T-helper 2 cell treated with Interferon-gamma antibody and Interleukin-4, amounts not matched to agents 5 μg/mL and 100 μg/mL, for 36 hours (primary cell): ENCODE measurements around the gene HMGB1.
"Not testable (repeated sequence)": the region's sequence is repeated elsewhere in the genome, so short reads cannot be mapped to it uniquely, and the experiment has no call there.

Experiments
- DNase-seq: peaks from one replicate; pipeline ENCODE4 v3.0.0; 2021; ENCODE audit warnings: low spot score
- H3K27ac Mint-ChIP-seq: one replicate; pipeline ENCODE4 v1.8.0; 2021; ENCODE audit warnings: mild to moderate bottlenecking, mixed read lengths
- H3K27me3 Mint-ChIP-seq: one replicate; pipeline ENCODE4 v1.8.0; 2021; ENCODE audit warnings: low read depth, mixed read lengths
- H3K36me3 Mint-ChIP-seq: one replicate; pipeline ENCODE4 v1.8.0; 2021; ENCODE audit warnings: low read depth, mixed read lengths
- H3K4me1 Mint-ChIP-seq: one replicate; pipeline ENCODE4 v1.8.0; 2021; ENCODE audit warnings: low read depth, mixed read lengths
- H3K4me3 Mint-ChIP-seq: one replicate; pipeline ENCODE4 v1.8.0; 2022; ENCODE audit warnings: mild to moderate bottlenecking, moderate library complexity, mixed read lengths
- H3K9me3 Mint-ChIP-seq: one replicate; pipeline ENCODE4 v1.8.0; 2021; ENCODE audit warnings: mixed read lengths

The HMGB1 gene

DNA sequence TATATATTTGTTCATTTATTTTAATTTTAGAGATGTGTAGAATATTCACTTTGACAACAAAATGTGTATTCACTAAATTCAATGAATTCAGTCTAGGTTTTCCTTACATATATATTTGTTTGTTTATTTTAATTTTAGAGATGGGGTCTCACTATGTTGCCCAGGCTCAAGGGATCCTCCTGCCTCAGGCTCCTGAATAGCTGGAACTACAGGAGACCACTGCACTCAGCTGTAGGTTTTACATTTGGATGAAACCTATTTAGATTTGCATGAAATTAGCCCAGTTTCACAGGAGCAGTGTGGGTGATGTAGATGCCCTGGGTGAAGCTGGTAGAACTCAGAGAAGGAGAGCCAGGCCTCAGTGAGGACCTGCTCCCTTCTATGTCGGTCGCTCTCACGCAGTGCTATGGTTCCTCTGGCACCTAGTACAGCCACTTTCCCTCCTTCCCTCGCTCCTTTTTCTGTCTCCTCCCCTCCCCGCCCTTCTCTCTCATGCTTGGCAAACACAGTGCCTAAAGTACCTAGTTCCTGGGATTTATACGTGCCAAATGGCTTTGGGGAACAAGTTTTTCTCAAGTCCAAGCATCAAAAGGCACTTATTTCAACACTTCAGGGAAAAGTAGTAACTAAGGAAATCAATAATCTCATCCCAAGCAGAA lies 14.7 kb upstream of the HMGB1 start:
- Mint-ChIP-seq H3K4me3 (no peak overlapping the region), H3K9me3 (no peaks in the 10 kb centered on the region), H3K36me3 (no peaks in the 10 kb centered on the region), H3K27me3 (peaks cover 36% of the 10 kb centered on the region), H3K27ac (no peak overlapping the region), H3K4me1 (no peaks in the 10 kb centered on the region)
- no peak for DNase-seq

DNA sequence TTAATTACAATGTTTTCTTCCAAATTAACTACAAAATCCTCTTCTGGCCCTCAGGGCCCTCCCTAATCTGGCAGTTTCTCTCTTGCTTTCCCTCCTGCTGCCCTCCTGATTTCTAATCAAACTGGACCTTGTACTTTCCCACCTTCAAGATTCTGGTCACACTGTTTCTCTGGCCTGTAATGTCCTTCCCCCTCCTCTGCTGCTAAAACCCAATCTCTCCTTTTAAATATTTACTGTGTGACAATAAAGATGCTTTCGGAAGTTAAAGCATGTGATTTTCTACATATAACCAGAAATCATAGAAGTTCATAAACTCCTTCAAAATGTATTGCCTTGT lies 14.1 kb upstream of the HMGB1 start:
- Mint-ChIP-seq H3K27me3 (peaks cover 32% of the 10 kb centered on the region), H3K4me3 (no peak overlapping the region), H3K27ac (no peak overlapping the region), H3K4me1 (no peaks in the 10 kb centered on the region), H3K9me3 (no peaks in the 10 kb centered on the region), H3K36me3 (no peaks in the 10 kb centered on the region)
- DNase-seq = no peak

DNA sequence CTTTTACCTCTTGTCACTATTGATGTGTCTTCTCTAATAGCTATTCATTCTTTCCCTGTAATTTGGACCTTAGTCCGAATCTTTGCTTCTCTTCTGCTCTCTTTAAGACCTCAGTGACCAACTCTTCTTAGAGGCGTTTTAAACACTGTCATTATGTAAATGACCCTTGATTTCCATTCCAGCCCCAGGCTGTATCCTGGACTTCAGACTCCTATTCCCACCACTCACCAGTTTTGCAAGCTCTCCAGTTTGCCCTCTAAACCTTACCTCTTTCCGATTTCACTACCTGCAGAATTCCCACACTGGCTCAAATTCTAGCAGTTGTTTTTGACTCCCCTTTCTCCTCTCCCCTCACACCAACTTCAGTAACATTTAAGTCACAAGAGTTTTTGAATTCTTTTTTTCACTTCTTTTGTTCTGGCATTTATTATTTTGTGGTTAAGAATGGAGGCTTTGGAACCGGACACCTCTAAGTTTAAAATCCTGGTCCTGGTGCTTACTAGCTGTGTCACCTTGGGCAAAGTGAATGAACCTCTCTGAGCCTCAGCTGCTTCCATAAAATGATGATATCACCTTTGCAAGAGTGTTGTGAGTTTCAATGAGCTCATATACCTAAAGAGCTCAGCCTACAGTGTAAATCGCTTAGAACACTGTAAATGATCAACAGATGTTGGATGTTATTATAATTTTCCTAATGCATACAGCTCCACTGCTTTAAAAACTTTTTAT lies 13.6 kb upstream of the HMGB1 start:
- no peak overlapping the region for H3K27ac Mint-ChIP-seq
- peaks cover 27% of the 10 kb centered on the region for H3K27me3 Mint-ChIP-seq
- no peaks in the 10 kb centered on the region for H3K36me3 Mint-ChIP-seq
- no peak overlapping the region for H3K4me3 Mint-ChIP-seq
- no peaks in the 10 kb centered on the region for H3K9me3 Mint-ChIP-seq
- no peak for DNase-seq
- H3K4me1 Mint-ChIP-seq = no peaks in the 10 kb centered on the region

DNA sequence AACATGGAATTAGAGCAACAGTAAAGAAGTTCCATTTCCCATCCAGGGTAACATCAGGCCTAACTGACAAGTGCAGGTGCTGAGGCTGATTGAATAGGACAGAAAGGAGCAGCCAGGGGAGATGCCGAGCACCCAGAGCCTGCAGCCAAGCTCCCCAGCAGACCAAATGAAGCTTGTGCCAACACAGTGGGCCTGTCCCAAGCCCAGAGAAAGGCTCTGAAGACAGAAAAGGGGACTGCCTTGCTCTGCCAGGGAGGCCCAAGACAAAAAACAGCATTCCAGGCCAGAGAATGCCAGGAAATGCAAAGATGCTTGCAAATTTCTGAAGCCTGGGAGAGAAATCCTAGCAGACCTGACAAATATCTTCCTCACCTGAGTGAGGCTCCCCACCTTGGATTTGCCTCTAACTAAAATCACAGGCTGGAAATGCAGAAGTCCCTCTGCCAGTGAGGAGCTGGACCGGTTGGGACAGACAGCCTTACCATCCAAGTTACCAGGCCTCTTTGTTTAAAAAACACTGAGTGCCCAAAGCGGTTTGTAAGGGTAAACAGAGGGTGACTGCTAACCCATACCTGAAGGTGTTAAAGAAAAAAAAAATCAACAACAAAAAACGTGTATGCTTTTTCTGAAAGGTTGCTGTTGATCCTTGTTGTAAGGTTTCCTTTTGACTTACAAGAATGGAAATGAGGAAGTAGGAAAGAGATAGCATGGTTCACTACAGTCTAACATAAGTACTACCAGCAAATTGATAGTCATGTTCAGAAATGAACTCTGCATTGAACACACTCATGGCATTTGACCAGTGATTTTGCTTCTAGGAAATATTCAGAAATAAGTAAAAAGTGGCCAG lies 11.8 kb upstream of the HMGB1 start:
- no peak overlapping the region for H3K4me3 Mint-ChIP-seq
- no peaks in the 10 kb centered on the region for H3K9me3 Mint-ChIP-seq
- DNase-seq = no peak
- no peaks in the 10 kb centered on the region for H3K4me1 Mint-ChIP-seq
- no peaks in the 10 kb centered on the region for H3K36me3 Mint-ChIP-seq
- H3K27ac Mint-ChIP-seq = no peak overlapping the region
- peaks cover 17% of the 10 kb centered on the region for H3K27me3 Mint-ChIP-seq

DNA sequence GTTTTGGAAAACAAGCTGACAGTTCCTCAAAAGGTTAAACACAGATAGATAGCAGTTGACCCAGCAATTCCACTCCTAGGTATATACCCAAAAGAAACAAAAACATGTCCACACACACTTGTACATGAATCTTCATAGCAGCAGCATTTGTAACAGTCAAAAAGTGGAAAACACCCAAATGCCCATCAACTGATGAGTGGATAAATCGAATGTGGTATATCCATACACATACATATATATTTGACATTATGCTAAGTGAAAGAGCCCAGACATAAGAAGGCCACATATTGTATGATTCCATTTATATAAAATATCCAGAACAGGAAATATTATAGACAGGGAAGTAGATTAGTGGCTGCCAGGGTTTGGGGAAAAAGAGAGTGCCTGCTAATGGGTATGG lies 7.9 kb upstream of the HMGB1 start:
- Mint-ChIP-seq H3K9me3 (no peaks in the 10 kb centered on the region), H3K27me3 (no peaks in the 10 kb centered on the region), H3K4me3 (no peak overlapping the region), H3K27ac (no peak overlapping the region), H3K36me3 (no peaks in the 10 kb centered on the region), H3K4me1 (no peaks in the 10 kb centered on the region)
- no peak for DNase-seq

DNA sequence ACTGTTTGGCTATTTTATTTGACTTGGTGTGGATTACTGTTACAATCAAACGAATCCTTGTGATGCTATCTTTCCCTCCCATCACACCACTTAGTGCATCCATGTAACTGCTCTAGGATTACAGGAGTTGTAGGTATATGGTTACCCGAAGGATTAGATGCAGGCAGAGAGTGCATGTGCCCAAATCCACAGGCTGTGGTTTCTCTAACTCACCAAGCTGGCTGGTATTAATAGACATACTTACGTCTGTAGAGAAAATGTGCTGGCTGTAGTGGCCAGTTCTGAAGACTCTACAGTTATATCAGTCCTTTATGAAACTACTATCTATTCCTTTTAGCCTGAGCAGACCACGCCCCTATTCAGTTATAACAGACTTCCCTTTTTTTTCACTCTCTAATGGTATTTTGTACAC lies 1.1 kb upstream of the HMGB1 start:
- Mint-ChIP-seq H3K4me1 (peaks cover 25% of the 10 kb centered on the region), H3K36me3 (peaks cover 25% of the 10 kb centered on the region), H3K27me3 (peaks cover 2% of the 10 kb centered on the region), H3K4me3 (peak overlapping the region; percentile 91), H3K27ac (peak overlapping the region; percentile 99), H3K9me3 (no peaks in the 10 kb centered on the region)
- no peak for DNase-seq

DNA sequence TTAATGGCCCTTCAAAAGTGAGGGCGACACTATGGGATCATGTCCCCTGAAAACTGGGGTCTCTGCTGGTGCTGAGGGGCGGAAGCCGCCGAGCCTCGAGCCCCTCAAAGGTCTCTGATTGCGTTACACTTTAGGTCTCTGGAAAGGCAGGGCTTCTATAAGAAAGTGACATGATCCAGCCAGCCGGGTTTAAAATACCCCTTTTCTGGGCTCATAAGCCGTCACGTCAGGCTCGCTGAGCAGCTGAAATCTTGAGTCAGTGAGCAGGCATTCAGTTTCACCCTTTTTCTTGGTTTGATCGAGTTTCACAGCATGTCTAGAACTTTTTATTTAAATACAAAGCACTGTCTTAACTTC lies 600 bp upstream of the HMGB1 start:
- H3K9me3 Mint-ChIP-seq = no peaks in the 10 kb centered on the region

DNA sequence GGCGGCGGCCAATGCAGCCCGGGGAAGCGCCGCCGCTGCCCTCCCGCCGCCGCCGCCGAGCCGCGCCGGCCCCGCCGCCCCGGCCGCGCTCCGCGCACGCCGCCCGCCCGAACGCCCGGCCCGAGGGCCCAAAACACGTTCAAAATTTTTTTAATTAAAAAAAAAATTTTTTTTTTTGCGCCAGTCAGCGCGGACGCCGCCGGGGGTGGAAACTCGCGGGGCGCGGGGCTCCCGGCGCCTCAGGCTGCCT lies 468 bp downstream of the HMGB1 start:
- peaks cover 31% of the 10 kb centered on the region for H3K4me1 Mint-ChIP-seq
- H3K36me3 Mint-ChIP-seq = peaks cover 31% of the 10 kb centered on the region
- peaks cover 2% of the 10 kb centered on the region for H3K27me3 Mint-ChIP-seq
- no peak for DNase-seq
- H3K4me3 Mint-ChIP-seq = no peak overlapping the region
- no peak overlapping the region for H3K27ac Mint-ChIP-seq
- H3K9me3 Mint-ChIP-seq = no peaks in the 10 kb centered on the region

More for the DNA sequence above, 600 bp upstream of the HMGB1 start:
- Mint-ChIP-seq H3K36me3 (peaks cover 30% of the 10 kb centered on the region), H3K4me3 (peak overlapping the region; percentile 91), H3K4me1 (peaks cover 29% of the 10 kb centered on the region), H3K27me3 (peaks cover 2% of the 10 kb centered on the region), H3K27ac (peak overlapping the region; percentile 99)
- DNase-seq = no peak

DNA sequence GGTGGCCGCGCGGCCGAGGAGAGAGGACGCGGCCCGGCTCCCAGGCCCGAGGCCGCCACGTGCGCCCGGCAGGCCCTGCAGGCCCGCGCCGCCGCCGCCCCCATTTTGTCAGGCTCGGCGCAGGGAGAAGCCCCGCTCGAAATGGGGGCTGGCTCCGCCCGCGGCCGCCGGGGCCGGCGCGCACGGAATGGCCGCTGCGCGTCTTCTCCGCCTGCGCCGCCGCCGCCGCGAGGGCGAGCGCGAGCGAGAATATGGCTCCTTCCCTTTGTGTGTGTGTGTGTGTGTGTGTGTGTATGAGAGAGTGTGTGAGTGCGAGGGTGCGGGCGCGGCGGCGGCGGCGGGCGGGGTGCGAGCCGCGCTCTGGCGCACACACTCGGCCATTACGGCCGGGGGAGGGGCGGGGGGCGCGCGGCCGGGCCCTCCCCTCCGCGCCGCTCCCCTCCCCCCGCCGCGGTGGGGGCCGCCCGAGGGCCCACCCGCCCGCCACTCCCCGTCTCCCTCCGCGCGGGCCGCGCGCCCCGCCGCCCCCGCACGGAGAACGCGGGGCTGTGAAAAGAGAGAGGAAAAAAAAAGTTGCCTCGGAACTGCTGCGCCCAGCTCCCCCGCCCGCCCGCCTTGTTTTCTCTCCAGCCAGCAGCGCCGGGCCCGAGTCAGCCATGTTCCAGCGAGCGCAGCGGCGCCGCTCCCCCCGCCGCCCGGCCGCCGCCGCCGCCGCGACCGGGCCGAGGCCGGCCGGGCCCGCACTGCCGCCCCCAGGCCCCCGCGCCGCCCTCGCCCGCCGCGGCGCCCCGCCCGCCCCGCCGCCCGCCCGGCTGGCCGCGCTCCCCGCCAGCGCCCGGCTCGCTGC lies 1.0 kb downstream of the HMGB1 start:
- H3K36me3 Mint-ChIP-seq = peaks cover 33% of the 10 kb centered on the region
- DNase-seq = peak; percentile 75
- peak overlapping the region; percentile 96 for H3K4me3 Mint-ChIP-seq
- H3K27ac Mint-ChIP-seq = peak overlapping the region; percentile 98
- peaks cover 2% of the 10 kb centered on the region for H3K27me3 Mint-ChIP-seq
- H3K4me1 Mint-ChIP-seq = peaks cover 31% of the 10 kb centered on the region
- no peaks in the 10 kb centered on the region for H3K9me3 Mint-ChIP-seq

DNA sequence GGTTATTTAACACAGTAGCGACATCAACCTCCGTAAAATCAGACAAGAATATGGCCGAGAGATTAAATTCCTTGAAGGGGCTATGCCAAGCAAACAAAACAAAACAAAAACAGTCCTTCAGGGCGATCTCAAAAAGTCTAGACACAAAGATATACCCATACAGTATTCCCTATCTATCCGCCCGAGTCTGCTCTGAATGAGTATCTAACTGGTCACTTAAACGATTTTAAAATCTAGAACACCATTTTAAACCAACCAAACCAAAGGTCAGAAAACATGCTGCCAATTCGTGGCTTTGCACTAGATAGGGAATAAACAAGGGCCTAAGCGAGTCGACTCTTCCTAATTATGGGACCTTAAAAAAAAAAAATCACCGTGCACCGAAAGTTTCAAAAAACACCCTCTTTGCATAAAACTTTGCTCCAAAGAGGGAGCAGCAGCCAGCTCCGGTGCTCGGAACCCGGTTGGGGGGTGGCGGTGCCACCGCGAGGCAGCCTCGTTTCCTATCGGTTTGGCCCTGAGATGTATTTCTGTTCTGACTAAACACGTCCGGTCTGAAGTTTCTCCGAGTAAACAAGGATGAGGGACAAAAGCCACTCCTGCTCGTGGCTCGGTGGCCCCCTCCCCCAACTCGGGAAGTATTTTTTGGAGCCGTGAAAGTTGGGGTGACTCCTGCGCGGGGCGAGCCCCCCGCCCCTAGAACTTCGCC lies 1.8 kb downstream of the HMGB1 start:
- Mint-ChIP-seq H3K9me3 (no peaks in the 10 kb centered on the region), H3K4me3 (peak overlapping the region; percentile 96), H3K36me3 (peaks cover 39% of the 10 kb centered on the region), H3K4me1 (peaks cover 36% of the 10 kb centered on the region), H3K27ac (peak overlapping the region; percentile 98), H3K27me3 (peaks cover 2% of the 10 kb centered on the region)
- DNase-seq = peak; percentile 81

DNA sequence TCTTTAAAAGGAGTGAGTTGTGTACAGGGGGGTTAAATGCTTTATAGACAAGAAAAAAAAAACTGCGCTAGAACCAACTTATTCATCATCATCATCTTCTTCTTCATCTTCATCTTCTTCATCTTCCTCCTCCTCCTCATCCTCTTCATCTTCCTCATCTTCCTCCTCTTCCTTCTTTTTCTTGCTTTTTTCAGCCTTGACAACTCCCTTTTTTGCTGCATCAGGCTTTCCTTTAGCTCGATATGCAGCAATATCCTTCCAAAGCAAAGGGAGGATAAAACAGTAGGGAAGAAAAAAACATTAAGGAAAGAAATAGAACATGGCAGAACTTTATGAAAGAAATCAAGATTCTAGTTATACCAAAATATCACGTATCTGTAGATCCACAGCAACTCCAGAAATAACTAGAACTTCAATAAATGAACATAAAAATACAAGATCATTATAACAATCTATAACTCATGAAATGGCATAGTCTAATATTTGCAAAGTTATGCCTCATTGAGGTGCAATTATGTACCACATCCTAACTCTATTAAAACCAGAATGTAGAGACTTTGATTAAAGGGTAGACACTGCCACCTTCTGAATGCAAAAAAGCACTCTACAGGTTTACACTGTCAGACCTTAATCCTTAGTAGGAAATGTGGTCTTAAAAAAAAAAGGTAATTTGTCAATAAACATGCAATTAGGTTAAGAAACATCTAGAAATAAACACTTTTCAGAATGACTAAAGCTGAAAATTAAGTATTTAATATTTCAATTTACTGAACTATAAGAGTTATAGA lies 4.3 kb downstream of the HMGB1 start:
- not testable (repeated sequence) for H3K9me3 Mint-ChIP-seq

DNA sequence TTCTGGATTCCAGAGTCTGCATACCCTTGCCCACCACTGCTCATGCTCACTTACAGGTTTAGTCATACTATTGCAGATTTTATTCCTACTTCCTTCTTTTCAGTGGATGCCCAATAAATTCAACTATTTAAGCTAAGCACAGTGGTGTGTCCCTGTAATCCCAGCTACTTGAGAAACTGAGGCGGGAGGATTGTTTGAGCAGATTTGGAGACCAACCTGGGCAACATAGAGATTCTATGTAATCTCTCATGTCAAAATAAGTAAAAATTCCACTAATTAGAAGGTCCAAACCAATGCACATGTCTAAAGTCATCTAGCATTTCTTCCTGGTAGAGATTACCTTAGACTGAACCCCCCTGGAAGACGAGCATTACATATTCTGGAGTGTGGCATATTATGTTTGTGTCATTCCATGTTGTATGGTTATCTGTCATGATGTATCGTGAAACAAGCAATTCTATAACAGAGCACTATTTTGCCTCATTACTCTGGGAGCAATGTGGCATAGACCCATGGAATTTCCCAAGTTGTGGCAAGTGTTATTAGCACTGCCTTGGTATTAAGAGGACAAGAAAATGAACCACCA lies 8.3 kb downstream of the HMGB1 start:
- Mint-ChIP-seq H3K27ac (no peak overlapping the region), H3K36me3 (peaks cover 36% of the 10 kb centered on the region), H3K27me3 (no peaks in the 10 kb centered on the region), H3K4me3 (no peak overlapping the region), H3K9me3 (no peaks in the 10 kb centered on the region), H3K4me1 (peaks cover 20% of the 10 kb centered on the region)
- DNase-seq = no peak

More for the DNA sequence above, 4.3 kb downstream of the HMGB1 start:
- Mint-ChIP-seq H3K36me3 (peaks cover 54% of the 10 kb centered on the region), H3K4me1 (peaks cover 32% of the 10 kb centered on the region), H3K27ac (peak overlapping the region; percentile 67), H3K4me3 (peak overlapping the region; percentile 55)
- not testable (repeated sequence) for DNase-seq, H3K27me3 Mint-ChIP-seq
